HPDE6-E6E7 (cell line): ENCODE results near the gene AVEN.
"Not testable (repeated sequence)": the region's sequence is repeated elsewhere in the genome, so short reads cannot be mapped to it uniquely, and the experiment has no call there.

Experiments used
- DNase-seq: peaks from one replicate; pipeline ENCODE4 v3.0.0; 2011; ENCODE audit warnings: missing footprints; ENCODE audit errors: extremely low spot score

Gene AVEN

DNA sequence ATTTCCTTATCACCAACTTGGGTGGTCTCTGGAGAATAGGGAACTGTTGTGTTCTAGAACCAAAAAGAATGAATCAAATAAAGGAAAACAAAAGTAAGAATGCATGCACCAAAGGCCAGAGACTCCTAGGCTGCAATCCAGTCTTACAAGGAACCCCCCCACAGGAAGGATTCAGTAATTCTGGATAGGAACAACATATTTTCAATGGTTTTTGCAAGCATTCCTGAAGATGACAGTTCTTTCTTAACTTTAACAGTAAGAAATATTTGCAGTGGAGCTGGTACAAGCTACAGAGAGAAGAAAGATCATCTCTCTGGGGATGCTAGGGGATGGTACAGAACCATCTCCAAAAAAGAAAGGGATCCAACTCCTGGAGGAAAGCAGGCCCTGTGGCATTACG is 186.9 kb downstream of the AVEN start:
- no peak for DNase-seq

GRCh38 chr15:33851079-33851478 is 187.9 kb downstream of the AVEN start:
- no peak for DNase-seq

GRCh38 chr15:33848011-33848410 is 191.0 kb downstream of the AVEN start:
- DNase-seq: no peak

DNA sequence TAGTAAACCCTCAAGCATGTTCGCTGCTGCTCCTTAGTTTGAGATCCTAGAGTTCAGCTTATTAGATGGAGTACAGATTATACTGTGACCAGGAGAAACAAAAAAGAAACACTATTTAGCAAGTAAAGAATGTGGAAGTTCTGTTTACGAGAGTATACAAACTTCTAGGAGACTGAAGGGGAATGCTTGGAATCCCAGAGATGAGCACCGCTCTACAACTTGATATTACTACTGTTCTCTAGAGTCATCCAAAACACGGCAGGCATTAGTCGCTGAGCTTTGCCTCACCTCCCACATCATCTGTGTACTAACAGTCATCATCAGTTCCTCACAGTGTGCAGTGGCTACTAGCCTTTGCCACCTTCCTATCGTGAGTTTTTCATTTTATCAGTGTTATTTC is 192.1 kb downstream of the AVEN start:
- no peak for DNase-seq

GRCh38 chr15:33846142-33846541 is 192.9 kb downstream of the AVEN start:
- no peak for DNase-seq

DNA sequence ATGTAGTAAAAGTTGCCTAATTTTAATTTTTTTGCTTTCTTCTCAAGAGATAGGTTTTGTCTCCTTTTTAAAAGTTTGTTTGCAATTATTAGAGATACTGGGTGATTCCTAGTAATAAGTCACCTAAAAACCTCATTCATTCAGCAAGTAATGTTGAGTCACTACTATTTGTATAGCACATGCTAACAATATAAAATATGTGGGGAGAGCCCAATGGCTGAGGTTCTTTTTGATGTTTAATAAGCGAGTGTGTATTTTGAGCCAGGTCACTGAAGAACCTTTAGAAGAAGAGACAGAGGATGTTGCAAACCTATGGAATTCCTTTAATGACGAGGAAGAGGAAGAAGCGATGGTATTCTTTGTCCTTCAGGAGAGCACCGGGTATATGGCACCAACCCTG is 194.4 kb downstream of the AVEN start:
- no peak for DNase-seq

DNA sequence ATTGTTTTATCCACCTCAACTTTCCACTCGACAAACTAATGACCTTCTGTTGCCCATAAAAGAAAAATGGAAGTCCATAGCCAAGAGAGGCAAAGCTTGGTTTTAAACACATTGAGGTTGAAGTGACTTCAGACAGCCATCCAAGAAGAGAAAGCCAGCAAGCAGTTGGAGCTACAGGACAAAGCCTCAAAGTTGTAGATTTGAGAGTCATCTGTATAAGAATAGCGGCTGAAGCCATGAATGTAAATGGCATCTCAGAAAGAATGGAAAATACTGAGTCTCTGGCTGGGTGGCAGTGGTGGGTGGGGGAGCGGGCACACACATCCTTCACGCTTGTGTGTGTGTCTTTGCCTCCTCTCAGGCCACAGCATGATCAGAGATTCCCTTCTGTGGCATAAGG is 194.8 kb downstream of the AVEN start:
- no peak for DNase-seq

GRCh38 chr15:33840615-33841014 is 198.4 kb downstream of the AVEN start:
- no peak for DNase-seq

GRCh38 chr15:33839540-33839939 is 199.5 kb downstream of the AVEN start:
- DNase-seq: no peak

- DNase-seq: no peak
Measured at GRCh38 chr15:33837294-33837693, 201.7 kb downstream of the AVEN start.

- DNase-seq: no peak
Measured at GRCh38 chr15:33834892-33835743, 203.9 kb downstream of the AVEN start.

GRCh38 chr15:33831646-33832045 is 207.4 kb downstream of the AVEN start:
- DNase-seq: no peak

- DNase-seq: no peak
Measured at GRCh38 chr15:33830351-33830750, 208.7 kb downstream of the AVEN start.

GRCh38 chr15:33826201-33826600 is 212.8 kb downstream of the AVEN start:
- DNase-seq: no peak

- no peak for DNase-seq
Measured at GRCh38 chr15:33825453-33825852, 213.6 kb downstream of the AVEN start.

- no peak for DNase-seq
Measured at GRCh38 chr15:33823119-33823518, 215.9 kb downstream of the AVEN start.

GRCh38 chr15:33822479-33822878 is 216.5 kb downstream of the AVEN start:
- no peak for DNase-seq

- not testable (repeated sequence) for DNase-seq
Measured at GRCh38 chr15:33819499-33819898, 219.5 kb downstream of the AVEN start.
